Right lobe of liver (tissue), 6 donors: ENCODE results near the gene TMEM51. TPM values are rescaled to one million over a fixed set of nuclear protein-coding genes. Genes with fewer than 3 reads are reported as not detected.

Experiments
- ATAC-seq, 4 donors: fragments of 200-7000 bp; cut with Tn5 transposase; one replicate each; pipeline ENCODE4 v1.9.1; 2020; ENCODE audit warnings: mild to moderate bottlenecking in 4 of 4, moderate library complexity in 4 of 4
- DNase-seq, 3 donors: peaks; one replicate each; pipeline ENCODE4 v3.0.0-alpha.2; 2020
- H3K27ac ChIP-seq, 3 donors: fragments of 200-600 bp; one replicate each; pipeline ENCODE4 v1.8.0; 2022
- H3K27me3 ChIP-seq, 2 donors: fragments of 200-600 bp; one replicate each; pipeline ENCODE4 v1.8.0; 2022
- H3K36me3 ChIP-seq, 4 donors: fragments of 200-600 bp; sonication (generic) in 1 of 4; one replicate each; pipeline versions ENCODE4 v1.5.1 to v1.8.0; 2017 to 2022; ENCODE audit warnings: control low read depth in 1 of 4
- H3K4me1 ChIP-seq, 4 donors: fragments of 200-600 bp; sonication (generic) in 1 of 4; one replicate each; pipeline versions ENCODE4 v1.5.1 to v1.8.0; 2017 to 2022; ENCODE audit warnings: control low read depth in 1 of 4
- H3K4me3 ChIP-seq, 3 donors: fragments of 200-600 bp; one replicate each; pipeline ENCODE4 v1.8.0; 2022
- H3K9me3 ChIP-seq, 4 donors: fragments of 200-600 bp; sonication (generic) in 1 of 4; one replicate each; pipeline versions ENCODE4 v1.5.1 to v1.8.0; 2017 to 2022; ENCODE audit warnings: control low read depth in 1 of 4
- POLR2A ChIP-seq: fragments of 450-650 bp; IDR thresholded peaks from one replicate; pipeline ENCODE4 v1.6.1; 2017; ENCODE audit warnings: antibody characterized with exemption, mild to moderate bottlenecking
- WGBS: methylation state at CpG from one replicate; pipeline ENCODE4 v1.1.6; 2018; ENCODE audit warnings: low coverage, low lambda C conversion rate; ENCODE audit not compliant: insufficient coverage; ENCODE audit errors: missing lambda C conversion rate; 5-methylcytosine and 5-hydroxymethylcytosine counted together
- intact Hi-C, 2 donors: fragments of 100-400 bp; cut with DNase I; formaldehyde crosslinking; loops; one replicate each; pipeline versions ENCODE4 v1.11.2 to v1.14.1; 2022
- total RNA-seq, 6 experiments: library from RNA; depleted of rRNA in 2 of 6; stranded (reverse); fragments of >200 nt in 2 of 6; fragmentation: NEBNext Ultra II Directional in 3 of 6; extraction: Animal tissue kit (Norgen Biotek cat#: 25700) in 3 of 6; gene quantifications; one replicate each; pipeline versions ENCODE4 v1.1.0 to v1.2.4, GENCODE V29; 2016 to 2023
- TF ChIP-seq, protein P1 (sequence below), 4 donors: fragments of 200-600 bp in 3 of 4; fragments of 450-650 bp in 1 of 4; IDR thresholded peaks; one replicate each; pipeline versions ENCODE4 v1.5.1 to v1.8.0; 2016 to 2022; ENCODE audit warnings: antibody characterized with exemption in 4 of 4, mild to moderate bottlenecking in 2 of 4
- donor health status: DM: no; HTN: yes; CAD: no.
- donor health status: DM: no; HTN: no; CAD: no.
- donor health status: DM: no; HTN: no; CAD: no.
- donor health status: DM: no; HTN: yes; CAD: no.
- donor health status: DM: no; HTN: yes; CAD: no.

Gene TMEM51
- total RNA-seq, 6 experiments from 2014 or later = 1.3 to 5.4 (median 1.9) TPM

GRCh38 chr1:15113146-15113545 lies 40.4 kb upstream of the TMEM51 start:
- Histone ChIP-seq H3K36me3 (no peaks in the 10 kb centered on the region), H3K27me3 (no peaks in the 10 kb centered on the region), H3K9me3 (no peaks in the 10 kb centered on the region), H3K27ac (no peak overlapping the region), H3K4me3 (no peak overlapping the region), H3K4me1 (no peaks in the 10 kb centered on the region)
- TF ChIP-seq, protein P1, sequence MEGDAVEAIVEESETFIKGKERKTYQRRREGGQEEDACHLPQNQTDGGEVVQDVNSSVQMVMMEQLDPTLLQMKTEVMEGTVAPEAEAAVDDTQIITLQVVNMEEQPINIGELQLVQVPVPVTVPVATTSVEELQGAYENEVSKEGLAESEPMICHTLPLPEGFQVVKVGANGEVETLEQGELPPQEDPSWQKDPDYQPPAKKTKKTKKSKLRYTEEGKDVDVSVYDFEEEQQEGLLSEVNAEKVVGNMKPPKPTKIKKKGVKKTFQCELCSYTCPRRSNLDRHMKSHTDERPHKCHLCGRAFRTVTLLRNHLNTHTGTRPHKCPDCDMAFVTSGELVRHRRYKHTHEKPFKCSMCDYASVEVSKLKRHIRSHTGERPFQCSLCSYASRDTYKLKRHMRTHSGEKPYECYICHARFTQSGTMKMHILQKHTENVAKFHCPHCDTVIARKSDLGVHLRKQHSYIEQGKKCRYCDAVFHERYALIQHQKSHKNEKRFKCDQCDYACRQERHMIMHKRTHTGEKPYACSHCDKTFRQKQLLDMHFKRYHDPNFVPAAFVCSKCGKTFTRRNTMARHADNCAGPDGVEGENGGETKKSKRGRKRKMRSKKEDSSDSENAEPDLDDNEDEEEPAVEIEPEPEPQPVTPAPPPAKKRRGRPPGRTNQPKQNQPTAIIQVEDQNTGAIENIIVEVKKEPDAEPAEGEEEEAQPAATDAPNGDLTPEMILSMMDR (IDR thresholded peaks at IDR 0.05) = no peak
- intact Hi-C loops = no loop called here
- DNase-seq (no peak), ATAC-seq (no peak)
- WGBS = 75% methylated on average over 4 of the region's 5 CpGs

- H3K27ac ChIP-seq = no peak overlapping the region
- H3K36me3 ChIP-seq = no peaks in the 10 kb centered on the region
- WGBS = 71% methylated on average over 1 of the region's 13 CpGs
- intact Hi-C loops = no loop called here
- H3K9me3 ChIP-seq = no peaks in the 10 kb centered on the region
- no peak overlapping the region for H3K4me3 ChIP-seq
- no peaks in the 10 kb centered on the region for H3K4me1 ChIP-seq
- DNase-seq (no peak), ATAC-seq (no peak)
- H3K27me3 ChIP-seq = no peaks in the 10 kb centered on the region
- TF ChIP-seq, protein P1 (IDR thresholded peaks at IDR 0.05) = no peak
- no peak for TF ChIP-seq POLR2A
Observed at GRCh38 chr1:15114884-15115283, 38.7 kb upstream of the TMEM51 start.

GRCh38 chr1:15115542-15116330 lies 37.8 kb upstream of the TMEM51 start:
- TF ChIP-seq POLR2A = no peak
- TF ChIP-seq, protein P1 (IDR thresholded peaks at IDR 0.05) = no peak
- Histone ChIP-seq H3K36me3 (no peaks in the 10 kb centered on the region), H3K4me1 (no peaks in the 10 kb centered on the region), H3K27ac (no peak overlapping the region), H3K4me3 (no peak overlapping the region), H3K9me3 (no peaks in the 10 kb centered on the region), H3K27me3 (no peaks in the 10 kb centered on the region)
- intact Hi-C loops = no loop called here
- no peak for ATAC-seq
- WGBS = 70% methylated on average over 8 of the region's 15 CpGs
- no peak for DNase-seq

DNA sequence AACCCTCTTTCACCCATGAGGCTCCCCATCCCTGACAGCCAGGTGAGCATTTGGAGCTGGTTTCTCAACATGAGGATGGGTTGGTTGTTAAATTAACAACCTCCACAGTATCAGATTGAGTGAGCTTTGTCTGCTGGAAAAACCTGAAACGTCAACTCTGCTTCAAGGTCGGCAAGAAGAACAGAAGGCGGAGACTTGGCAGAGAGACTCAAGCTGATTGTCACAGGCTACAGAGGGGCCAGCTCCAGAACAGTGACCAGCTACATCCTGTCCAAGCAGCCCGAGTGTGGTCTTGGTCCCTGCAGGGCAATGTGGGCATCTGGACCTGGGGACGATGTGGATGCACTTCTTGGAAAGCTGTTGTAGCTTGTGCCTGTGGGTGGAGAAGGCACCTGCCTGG lies 36.6 kb upstream of the TMEM51 start:
- intact Hi-C loops = no loop called here
- no peak for DNase-seq
- H3K27me3 ChIP-seq = no peaks in the 10 kb centered on the region
- H3K9me3 ChIP-seq = no peaks in the 10 kb centered on the region
- no peak overlapping the region for H3K4me3 ChIP-seq
- no peaks in the 10 kb centered on the region for H3K36me3 ChIP-seq
- WGBS = 17% methylated on average over 2 of the region's 5 CpGs
- no peak overlapping the region for H3K27ac ChIP-seq
- no peak for ATAC-seq
- no peaks in the 10 kb centered on the region for H3K4me1 ChIP-seq
- TF ChIP-seq, protein P1 (IDR thresholded peaks at IDR 0.05) = no peak
- TF ChIP-seq POLR2A = no peak
